GM19452 (cell line): Measurements from ENCODE around the gene CTNNA1.

ENCODE experiments used
- ATAC-seq: cut with Tn5 transposase; IDR thresholded peaks from one replicate; pipeline ENCODE4 v1.9.1; 2021; ENCODE audit not compliant: unreplicated experiment

CTNNA1 gene

DNA sequence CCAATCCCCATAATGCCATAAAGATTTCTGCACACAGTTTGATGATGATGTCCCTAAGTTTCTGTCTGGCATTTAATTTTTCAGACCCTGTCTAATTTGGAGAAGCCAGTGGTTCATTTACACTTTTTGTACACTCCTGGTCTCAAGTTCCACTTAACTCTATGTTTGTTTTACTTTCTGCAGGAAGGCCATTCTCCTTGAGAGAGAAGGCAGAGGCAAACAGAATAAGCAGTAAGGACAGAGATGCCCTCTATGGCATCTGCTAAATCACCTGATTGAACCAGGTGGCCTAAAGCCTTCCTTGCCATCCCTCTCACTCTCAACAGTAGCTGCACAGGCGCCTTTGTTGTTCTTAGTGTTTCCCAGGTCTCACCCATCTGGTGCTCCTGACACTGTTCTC is 208.0 kb downstream of the CTNNA1 start:
- ATAC-seq, result no peak

DNA sequence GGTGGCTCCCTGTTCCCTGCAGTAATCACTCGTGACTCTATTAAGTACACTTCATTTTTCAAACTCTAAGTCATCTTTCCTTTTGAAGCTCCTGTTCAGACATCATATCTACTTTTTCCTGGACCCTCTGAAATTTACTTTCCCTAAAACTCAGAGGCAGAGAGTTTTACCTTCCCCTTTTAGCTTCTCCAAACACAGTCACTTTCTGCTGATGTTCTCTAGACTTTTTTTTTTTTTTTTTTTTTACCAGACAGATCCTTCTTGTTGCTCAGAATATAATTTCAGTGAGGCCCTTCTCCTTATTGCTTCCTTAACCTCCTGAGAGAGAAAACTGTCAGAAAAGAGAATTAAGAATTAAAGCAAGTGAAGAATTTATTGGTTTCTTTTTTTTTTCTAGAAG is 208.5 kb downstream of the CTNNA1 start:
- ATAC-seq, result no peak

DNA sequence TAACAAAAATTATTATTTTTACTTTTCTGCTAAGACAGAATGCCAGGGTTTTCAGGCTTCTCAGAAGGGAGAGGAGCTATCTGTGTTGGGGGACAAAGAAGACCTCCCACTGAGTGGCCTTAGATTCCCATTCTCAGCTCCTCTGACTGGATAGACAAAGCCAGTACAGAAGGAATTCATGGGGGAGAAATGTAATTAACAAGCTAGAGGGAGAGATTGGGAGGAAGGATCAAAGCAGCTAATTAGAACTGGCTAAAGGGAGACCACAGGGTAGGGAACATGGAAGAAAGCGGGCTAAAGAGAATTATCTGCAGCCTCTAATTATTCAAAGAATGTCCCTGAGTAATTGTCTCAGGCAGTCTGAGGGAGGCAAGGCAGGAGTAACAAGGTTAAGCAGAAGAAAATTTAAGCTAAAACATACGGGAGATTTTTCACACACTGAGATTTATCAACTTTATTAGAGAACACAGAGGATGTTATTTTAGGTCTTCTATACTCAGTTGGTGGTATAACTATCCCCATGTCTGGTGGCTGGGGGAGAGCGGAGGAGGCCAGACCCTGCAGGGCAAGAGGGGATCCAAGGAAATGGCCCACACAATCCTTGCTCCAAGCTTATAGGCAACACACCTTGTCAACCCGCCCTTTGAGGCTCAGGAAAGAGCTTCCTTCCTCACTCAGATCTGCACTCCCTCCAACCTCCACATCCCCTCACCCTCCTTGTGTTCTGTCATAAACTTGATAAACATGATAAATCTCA is 209.6 kb downstream of the CTNNA1 start:
- ATAC-seq, result no peak

DNA sequence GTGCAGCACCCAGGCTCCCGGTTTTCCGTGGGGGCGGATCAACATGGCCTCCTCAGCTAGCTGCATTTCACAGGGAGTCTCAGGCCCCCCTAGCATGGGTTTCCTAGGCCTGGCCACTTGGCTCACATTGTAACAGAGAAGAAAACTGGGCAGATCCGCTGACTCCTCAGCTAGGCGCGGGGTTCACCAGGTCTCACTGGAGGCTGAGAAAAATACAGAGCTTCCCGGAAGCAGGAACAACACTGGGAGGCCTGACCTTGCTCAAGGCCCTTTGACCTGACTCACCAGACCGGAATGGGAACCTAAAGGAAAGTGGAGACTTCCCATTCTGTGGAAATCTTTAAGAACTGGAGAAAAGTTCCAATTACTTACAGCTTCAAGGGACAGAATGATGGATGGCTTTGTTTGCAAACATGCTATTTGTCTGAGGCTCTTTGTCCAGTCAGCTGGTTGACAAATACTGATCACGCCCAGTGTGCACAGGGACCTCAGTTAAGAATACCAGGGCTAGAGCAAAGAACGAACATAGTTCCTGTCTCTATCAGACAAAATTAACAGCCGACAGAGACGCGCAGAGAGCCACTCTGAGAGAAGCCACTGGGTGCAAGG is 210.6 kb downstream of the CTNNA1 start:
- ATAC-seq, result no peak

DNA sequence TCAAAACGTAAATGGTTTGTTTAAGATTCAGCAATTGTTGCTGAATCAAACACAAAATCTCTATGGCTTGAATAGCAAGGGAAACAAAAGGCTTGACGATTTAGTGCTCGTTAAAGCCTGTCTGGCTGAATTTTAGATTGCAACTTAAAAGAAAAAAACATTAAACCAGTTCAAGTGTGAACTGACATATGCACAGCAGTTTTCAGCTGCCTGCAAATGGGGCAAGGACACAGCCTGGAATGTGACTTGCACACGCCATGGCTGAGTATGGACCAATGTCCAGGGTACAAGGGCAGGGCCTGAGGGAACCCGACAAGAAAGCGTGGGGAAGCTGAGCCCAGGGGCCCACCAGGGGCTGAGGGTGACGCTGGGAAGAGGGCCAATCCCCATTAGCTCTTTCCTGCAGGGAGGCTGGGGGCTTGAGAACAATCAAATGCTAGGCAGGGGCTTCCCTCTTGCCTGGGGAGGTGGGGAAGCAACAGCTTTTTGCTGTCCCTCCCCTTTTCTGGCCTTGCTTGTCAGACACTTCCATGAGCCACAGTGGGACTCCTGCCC is 211.5 kb downstream of the CTNNA1 start:
- no peak for ATAC-seq

DNA sequence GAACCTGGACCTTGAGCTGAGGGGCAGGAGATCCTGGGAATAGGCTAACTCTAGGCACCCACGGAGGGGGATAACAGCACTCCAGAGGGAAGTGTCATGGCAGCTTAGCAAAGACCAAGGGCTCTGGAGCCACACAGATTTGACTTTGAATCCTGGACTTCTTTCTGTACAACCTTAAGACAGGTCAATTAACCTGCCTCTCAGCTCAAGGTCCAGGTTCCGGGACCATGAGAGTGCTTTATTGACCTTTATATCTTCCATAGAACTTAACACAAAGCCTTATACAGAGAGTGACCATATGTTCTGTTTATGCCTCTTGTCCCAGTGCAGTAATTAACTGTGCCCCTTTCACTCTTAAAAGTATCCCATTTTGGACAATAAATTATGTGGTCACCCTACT is 212.4 kb downstream of the CTNNA1 start:
- no peak for ATAC-seq

DNA sequence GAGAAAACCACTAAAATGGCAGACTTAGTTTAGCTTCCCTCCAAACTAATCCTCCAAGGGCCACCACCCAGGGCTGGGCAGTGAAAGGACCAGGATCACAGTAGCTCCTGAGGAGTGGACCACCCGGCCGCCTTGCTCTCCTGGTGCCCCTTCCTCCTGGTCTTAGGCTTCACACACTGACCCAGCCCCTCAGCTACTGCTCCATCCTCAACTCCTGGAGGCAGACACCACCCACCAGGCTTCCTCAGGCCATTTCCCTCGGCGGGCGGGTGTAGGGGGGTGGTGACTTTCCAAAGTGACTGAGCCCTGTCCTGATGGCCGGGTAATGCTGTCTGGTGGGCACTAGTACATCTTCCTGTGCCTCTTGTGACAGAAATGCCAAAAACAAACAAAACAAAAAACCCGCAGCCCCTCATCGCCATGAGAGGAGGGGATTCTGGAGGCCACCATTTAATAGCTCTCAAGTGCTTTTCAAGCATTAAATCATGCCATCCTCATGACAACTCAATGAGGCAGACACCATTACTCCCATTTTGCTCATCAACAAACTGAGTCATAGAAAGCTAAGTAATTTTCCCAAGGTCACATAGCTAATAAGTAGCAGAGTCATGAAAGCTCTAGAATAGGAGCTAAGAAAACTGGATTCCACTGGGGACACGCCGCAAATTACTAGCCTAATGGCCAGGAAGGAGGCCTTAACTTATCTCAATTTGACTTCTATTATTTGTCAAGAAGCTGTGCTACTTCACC is 213.2 kb downstream of the CTNNA1 start:
- no peak for ATAC-seq

DNA sequence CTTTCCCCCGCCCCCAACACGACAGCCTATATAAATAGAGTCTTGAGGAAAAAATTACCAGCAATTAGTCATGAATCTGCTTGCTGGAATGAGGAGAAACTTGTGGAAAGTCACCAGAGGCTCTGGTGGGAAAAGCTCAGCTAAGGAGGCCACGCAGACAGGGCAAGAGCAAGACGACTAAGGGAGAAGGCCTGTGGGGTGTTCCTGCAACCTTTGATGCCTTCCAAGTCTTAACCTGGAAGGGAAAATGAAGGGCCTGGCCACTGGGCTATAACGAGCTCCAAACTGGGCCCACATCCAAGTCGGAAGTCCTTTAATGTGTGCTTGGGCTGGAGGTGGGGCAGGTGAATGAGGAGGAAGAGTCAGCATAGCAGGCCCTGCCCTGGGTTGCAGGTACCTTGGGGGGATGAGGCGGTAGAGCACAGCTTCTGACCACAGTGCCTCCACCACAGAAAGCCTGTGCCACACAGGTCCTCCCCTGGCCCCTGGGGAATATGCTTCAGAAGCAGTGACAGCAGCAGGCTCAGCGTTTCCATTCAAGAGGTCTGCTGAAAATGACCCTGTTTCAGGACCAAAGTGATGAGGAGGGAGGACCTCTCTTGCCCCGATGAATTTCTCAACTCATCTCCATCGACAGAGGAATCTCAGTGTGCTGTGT is 214.7 kb downstream of the CTNNA1 start:
- no peak for ATAC-seq

DNA sequence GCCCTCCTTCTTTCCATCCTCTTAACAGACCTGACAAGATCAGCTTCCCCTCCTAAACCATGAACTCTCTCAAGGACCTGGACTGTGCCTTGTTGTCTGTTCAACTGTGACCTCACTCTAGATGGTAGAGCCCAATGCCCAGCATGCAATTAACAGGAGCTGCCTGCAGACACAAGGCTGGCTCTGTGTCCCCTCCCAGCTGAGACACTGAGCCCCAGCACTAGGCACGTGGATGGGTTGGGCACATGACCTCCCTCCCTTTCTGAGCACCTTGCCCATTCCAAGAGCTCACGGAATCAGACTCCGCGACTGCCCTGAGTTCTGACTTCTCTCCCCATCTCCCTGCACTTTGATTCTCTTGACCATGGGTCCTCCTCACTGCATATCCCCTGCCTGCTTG is 215.4 kb downstream of the CTNNA1 start:
- no peak for ATAC-seq

DNA sequence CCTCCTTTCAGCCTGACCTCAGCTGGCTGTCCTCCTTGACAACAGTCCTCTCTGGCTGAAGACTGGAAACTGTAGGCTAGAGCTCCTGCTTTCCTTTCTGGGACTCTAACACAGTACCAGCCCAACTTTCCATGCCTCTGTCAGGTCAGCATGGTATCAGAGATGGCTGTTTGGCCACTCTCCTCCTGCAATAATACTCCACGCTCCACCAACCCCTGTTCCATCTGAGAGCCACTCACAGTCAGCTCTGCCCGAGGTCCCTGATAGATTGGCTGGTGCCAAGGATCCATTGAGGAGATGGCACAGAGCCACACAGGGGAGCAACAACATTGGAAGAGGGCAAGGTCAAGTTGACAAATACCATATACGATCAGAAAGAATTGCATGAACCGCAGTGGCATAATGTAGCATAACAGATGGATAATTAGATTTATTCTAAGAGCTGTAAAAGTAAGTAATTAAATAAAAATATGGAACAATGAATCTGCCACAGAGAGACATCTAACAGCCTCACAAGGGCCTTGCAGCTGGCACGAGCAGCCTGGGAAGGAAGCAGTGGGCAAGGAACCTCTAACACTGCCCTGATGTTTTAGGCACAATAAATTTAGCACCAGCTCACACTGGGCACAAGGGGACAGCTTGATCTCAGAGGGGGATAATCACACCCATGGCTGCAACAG is 216.2 kb downstream of the CTNNA1 start:
- no peak for ATAC-seq

DNA sequence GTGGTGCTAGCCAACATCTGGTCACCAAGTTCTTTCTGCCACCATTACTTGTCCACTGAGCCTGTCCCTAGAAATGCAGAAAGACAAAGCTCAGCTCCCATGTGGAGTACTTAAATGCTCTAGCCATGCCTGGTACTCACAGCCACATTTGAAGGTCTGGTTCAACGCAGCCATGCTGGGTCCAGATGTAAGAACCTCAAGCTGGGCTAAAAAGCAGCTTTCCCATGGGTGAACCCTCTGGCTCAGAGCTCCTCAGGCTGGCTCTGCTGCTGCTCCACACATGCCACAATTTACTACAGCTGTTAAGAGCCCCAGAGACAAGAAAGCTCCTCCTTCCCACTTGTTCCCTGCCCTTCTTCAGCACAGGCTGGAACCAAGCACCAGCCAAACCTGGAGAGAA is 219.0 kb downstream of the CTNNA1 start:
- ATAC-seq, result no peak

DNA sequence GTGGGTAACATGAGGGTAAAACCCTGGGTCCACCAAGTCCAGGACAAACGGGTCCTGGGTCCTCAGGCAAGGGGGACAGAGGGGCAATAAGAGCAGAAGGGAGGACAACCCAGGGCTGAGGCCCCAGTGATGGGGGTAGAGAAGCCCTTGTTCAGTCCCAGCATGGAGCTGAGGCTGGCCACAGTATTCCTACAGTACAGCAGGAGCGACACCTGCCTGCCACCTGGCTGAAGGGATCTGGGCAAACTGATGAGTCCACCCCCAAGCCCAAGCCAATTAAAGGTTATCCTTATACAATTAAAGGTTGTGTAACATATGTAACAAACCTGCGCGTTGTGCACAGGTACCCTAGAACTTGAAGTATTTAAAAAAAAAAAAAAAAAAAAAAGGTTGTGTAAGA is 219.6 kb downstream of the CTNNA1 start:
- ATAC-seq, result no peak

DNA sequence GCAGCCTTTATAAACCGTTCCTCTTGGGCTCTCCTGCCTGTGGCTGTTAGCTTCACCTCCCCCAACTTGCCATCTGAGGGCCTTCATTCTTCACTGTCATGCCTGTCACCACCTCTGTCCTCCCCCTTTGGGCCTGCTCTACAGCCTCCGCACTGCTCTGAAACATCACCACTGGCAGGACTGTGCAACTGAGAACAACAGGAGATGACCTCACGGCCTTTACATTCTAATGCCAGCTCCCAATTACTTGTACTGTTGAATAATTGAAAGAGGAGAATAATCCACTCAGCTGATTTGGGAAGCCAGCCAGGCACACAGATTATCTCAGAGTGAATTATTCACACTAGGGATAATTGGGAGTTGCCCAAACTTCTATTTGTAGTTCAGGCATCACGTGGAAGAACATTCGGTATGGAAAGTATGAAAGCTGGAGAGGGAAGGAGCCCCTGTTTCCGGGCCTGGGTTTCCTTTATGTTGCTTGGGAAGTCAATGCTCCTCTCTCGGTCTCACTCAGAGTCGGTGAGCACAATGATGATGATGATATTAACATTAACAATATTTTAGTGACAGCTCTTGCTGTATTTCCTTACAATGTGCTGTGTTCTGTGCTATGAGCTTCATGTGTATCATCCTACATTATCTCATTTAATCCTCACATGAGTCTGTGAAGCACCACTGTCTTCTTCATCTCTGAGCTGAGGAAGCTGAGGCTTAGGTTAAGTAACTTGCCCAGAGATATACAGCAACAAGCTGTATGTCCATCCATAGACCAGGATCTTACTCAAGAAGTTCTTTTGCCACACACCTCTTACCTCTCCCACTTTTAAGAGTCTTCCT is 221.2 kb downstream of the CTNNA1 start:
- ATAC-seq, result no peak

DNA sequence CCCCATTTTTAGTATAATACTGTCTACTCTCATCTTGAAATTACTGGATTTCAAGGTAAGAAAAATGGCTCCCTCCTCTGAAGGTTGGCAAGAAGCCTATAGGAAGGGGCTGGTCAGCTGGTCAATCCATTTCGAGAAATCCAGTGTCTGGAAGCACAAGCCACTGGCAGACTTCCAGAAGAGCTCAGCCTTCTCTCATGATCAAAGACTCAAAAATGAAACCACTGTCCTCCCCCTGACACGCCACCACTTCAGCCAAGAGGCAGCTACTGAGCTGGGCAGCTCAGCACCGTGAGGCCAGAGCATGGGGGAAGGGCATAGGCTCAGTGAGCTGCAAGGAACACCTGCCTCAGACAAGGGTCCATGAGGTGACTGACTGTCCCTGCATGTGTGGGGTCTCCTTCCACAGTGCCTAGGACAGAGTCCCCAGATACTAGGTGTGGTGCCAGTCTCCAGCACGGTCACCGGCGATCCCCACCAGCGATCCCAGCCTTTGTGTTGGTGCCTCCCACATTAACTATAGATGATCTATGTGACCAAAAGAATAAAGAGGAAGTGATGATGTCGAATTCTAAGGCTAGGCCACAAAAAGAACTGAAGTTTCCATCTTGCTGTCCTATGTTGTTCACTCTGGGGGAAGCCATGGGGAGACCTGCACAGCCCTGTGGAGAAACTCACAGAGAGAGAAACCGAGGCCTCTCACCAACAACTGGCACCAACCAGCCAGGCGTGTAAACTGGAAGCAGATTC is 222.0 kb downstream of the CTNNA1 start:
- no peak for ATAC-seq

DNA sequence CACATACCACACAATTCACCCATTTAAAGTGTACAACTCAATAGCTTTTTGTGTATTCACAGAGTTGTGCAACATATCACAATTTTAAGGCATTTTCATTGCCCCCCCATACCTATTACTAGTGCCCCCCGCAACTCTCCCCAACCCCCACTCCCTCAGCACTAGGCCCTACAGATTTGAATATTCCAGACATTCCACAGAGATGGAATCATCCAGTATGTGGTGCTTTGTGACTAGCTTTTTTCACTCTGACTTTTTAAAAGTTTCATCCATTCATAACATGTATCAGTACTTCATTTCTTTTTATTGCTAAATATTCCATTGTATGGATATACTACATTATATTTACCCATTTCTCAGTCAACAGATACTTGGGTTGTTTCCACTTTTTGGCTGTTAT is 224.9 kb downstream of the CTNNA1 start:
- no peak for ATAC-seq

DNA sequence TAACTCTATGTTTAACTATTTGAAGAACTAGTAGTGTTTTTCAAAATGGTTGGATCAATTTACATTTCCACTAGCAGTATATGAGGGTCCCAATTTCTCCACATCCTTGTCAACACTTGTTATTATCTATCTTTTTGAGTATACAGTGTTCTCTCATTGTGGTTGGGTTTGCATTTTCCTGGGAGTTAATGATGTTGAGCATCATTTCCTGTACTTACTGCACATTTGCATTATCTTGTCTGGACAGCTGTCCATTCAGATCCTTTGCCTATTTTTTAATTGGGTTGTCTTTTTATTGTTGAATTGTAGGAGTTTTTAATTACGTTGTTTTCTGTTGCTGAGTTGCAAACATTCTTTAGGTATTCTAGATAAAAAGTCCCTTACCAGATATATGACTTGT is 225.4 kb downstream of the CTNNA1 start:
- no peak for ATAC-seq

DNA sequence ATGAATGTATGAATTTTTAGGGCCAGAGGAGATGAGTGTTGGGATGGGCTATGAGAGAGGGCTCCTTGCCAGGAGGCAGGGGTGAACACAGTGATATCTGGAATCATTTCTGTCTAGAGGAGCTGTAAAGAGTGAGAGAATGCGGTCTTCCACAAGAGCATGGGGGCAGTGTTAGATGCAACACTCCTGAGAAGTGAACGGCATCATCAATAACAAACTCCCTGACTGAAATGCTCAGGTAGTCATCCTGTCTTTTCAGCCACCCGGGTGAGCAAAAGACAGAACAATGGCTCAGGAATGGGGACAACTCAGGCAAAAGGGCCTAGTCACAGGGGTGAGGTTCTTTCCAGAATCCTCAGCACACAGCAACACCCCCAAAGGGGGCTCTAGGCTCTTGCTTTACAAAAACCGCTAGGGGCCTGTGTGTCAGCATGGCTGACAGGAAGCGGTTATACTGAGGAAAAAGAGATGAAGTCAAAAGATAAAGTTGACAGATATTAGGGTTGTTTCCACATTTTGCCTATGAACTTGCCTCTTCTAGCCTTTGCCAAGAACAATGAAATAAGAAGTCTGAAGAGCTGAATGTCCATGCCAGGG is 226.6 kb downstream of the CTNNA1 start:
- no peak for ATAC-seq

DNA sequence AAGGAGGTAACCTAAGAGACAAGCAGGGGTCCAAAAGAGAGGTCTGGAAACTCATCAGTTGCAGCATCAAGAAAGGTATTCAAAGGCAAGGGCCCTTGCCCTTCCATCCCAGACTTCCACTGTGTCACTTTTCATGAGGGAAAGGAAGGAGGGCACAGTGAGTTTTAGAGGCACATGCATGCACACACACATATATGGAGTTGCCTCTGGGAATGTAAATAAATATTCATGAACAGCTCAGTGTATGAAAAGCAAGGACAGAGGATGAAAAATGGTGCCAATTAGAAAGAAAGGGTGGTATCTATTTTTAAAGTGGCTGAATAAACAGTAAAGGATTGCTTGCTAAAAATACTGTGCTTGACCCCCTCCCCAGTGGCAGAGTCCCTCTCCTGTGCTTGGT is 227.2 kb downstream of the CTNNA1 start:
- no peak for ATAC-seq

DNA sequence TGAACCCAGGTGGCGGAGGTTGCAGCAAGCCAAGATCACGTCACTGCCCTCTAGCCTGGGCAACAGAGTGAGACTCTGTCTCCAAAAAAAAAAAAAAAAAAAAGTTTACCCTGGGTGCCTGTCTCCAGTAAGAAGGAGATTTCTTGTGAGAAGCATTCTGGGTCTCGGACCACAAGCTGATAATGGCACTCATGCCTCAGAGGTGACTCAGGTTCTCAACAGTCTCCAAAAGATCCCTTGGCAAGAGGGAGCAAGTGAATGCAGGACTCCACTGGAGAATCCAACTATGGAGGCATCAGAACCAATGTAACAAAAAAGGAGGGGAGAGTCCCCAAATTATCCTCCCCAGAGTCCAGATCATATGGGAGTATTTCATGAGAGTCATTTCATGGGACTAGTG is 227.9 kb downstream of the CTNNA1 start:
- no peak for ATAC-seq
